A549 (cell line): ENCODE measurements around the gene ZNF672. TPM values are rescaled to one million over a fixed set of nuclear protein-coding genes. Genes with fewer than 3 reads are reported as not detected.

Experiments used
- ATAC-seq, 2 experiments: fragments of 200-7000 bp in 1 of 2; fragments of >200 bp in 1 of 2; cut with Nextera tagmentation in 1 of 2; cut with Tn5 transposase in 1 of 2; 3 replicates each; pipeline versions ENCODE4 v1.8.0 to v1.9.1; 2018 to 2020; ENCODE audit warnings: mild to moderate bottlenecking in 1 of 2, moderate library complexity in 1 of 2
- CTCF ChIA-PET: fragments of 300-600 bp; sonication (Branson Sonifier 250); formaldehyde crosslinking; extraction: SDS; loops from one replicate; lab custom pipeline; 2021; ENCODE audit warnings: antibody characterized with exemption, inconsistent platforms; lab: Yijun Ruan, JAX
- POLR2A ChIA-PET: fragments of 350-600 bp; formaldehyde crosslinking; extraction: SDS; loops from one replicate; lab custom pipeline; 2021; ENCODE audit warnings: antibody characterized with exemption, inconsistent platforms; lab: Yijun Ruan, JAX
- DNase-seq, 2 experiments: peaks; one replicate each; pipeline versions ENCODE4 v3.0.0 to v3.0.0-alpha.2; 2011 to 2016; ENCODE audit warnings: low read depth in 1 of 2, low spot score in 1 of 2
- FAIRE-seq: peaks from 2 replicates; lab custom pipeline; 2011; peaks lifted over from hg19 to GRCh38; lab: Jason Lieb, UNC
- H3K27ac ChIP-seq, 2 experiments: fragments of >200 bp; sonication (Bioruptor Twin); formaldehyde crosslinking; 3 replicates each; pipeline ENCODE4 v1.5.1; 2016 to 2017
- H3K4me1 ChIP-seq: fragments of >200 bp; sonication (Bioruptor Twin); formaldehyde crosslinking; 3 replicates; pipeline ENCODE4 v1.6.1; 2016
- H3K4me2 ChIP-seq: fragments of >200 bp; sonication (Bioruptor Twin); formaldehyde crosslinking; 3 replicates; pipeline ENCODE4 v1.6.1; 2016
- H3K4me3 ChIP-seq: fragments of >200 bp; sonication (Bioruptor Twin); formaldehyde crosslinking; 3 replicates; pipeline ENCODE4 v1.5.1; 2016
- H3K9me3 ChIP-seq: fragments of >200 bp; sonication (Bioruptor Twin); formaldehyde crosslinking; 3 replicates; pipeline ENCODE4 v1.6.1; 2016
- ATOH8 ChIP-seq: fragments of 250-450 bp; sonication (Bioruptor Pico); IDR thresholded peaks from 2 replicates; pipeline ENCODE4 v1.5.0; 2020; ENCODE audit warnings: low read depth, mild to moderate bottlenecking, moderate library complexity
- CBX8 ChIP-seq: fragments of 200-600 bp; sonication (generic); IDR thresholded peaks from 2 replicates; pipeline ENCODE4 v1.6.1; 2016
- CTCF ChIP-seq: fragments of >200 bp; sonication (Bioruptor Twin); formaldehyde crosslinking; IDR thresholded peaks from 3 replicates; pipeline ENCODE4 v1.5.1; 2016
- E2F6 ChIP-seq: IDR thresholded peaks from 2 replicates; pipeline ENCODE4 v1.6.1; 2012; ENCODE audit warnings: low read depth, borderline replicate concordance
- EHMT2 ChIP-seq: fragments of 200-600 bp; sonication (generic); IDR thresholded peaks from 2 replicates; pipeline ENCODE4 v1.6.1; 2016; ENCODE audit warnings: antibody characterized with exemption, low read depth, mild to moderate bottlenecking, moderate library complexity
- ELK1 ChIP-seq: fragments of 150-350 bp; IDR thresholded peaks from 2 replicates; pipeline ENCODE4 v1.6.1; 2014; ENCODE audit warnings: low read depth, mild to moderate bottlenecking, low read length
- ESRRA ChIP-seq: fragments of 150-350 bp; IDR thresholded peaks from 2 replicates; pipeline ENCODE4 v1.6.1; 2014; ENCODE audit warnings: mild to moderate bottlenecking, low read length, borderline replicate concordance
- FOSB ChIP-seq: fragments of 250-450 bp; sonication (Bioruptor Pico); IDR thresholded peaks from 2 replicates; pipeline ENCODE4 v1.5.0; 2020; ENCODE audit warnings: mild to moderate bottlenecking, moderate library complexity
- GATA3 ChIP-seq: IDR thresholded peaks from 2 replicates; pipeline ENCODE4 v1.6.1; 2012; ENCODE audit warnings: borderline replicate concordance
- HDAC2 ChIP-seq: fragments of 200-600 bp; sonication (generic); IDR thresholded peaks from 2 replicates; pipeline ENCODE4 v1.6.1; 2016
- HMGXB4 ChIP-seq: fragments of 250-450 bp; sonication (Bioruptor Pico); IDR thresholded peaks from 2 replicates; pipeline ENCODE4 v1.5.0; 2021; ENCODE audit warnings: mild to moderate bottlenecking, moderate library complexity, borderline replicate concordance
- HOXA7 ChIP-seq: fragments of 250-450 bp; sonication (Bioruptor Pico); IDR thresholded peaks from 2 replicates; pipeline ENCODE4 v1.5.0; 2020; ENCODE audit warnings: mild to moderate bottlenecking, moderate library complexity
- HOXB5 ChIP-seq: fragments of 250-450 bp; sonication (Bioruptor Pico); IDR thresholded peaks from 2 replicates; pipeline ENCODE4 v1.5.0; 2020; ENCODE audit warnings: mild to moderate bottlenecking, moderate library complexity
- JUNB ChIP-seq: fragments of >200 bp; sonication (Bioruptor Twin); formaldehyde crosslinking; IDR thresholded peaks from 2 replicates; pipeline ENCODE4 v1.6.1; 2016
- KDM5A ChIP-seq: fragments of 200-600 bp; sonication (generic); IDR thresholded peaks from 2 replicates; pipeline ENCODE4 v1.6.1; 2016; ENCODE audit warnings: antibody characterized with exemption, mild to moderate bottlenecking
- MAFK ChIP-seq: fragments of 450-650 bp; IDR thresholded peaks from 2 replicates; pipeline ENCODE4 v1.6.1; 2014; ENCODE audit not compliant: partially characterized antibody
- MAX ChIP-seq: IDR thresholded peaks from 2 replicates; pipeline ENCODE4 v1.6.1; 2012
- POLR2A ChIP-seq: IDR thresholded peaks from 2 replicates; pipeline ENCODE4 v1.6.1; 2012; ENCODE audit warnings: mild to moderate bottlenecking, low read length
- POLR2AphosphoS2 ChIP-seq: conservative IDR thresholded peaks from 2 replicates; pipeline ENCODE4 v1.6.1; 2012; ENCODE audit warnings: low read length, improper control_type of control experiment, inconsistent platforms
- RARB ChIP-seq: fragments of 250-450 bp; sonication (Bioruptor Pico); IDR thresholded peaks from 2 replicates; pipeline ENCODE4 v1.8.0; 2021; ENCODE audit warnings: mild to moderate bottlenecking, moderate library complexity
- RCOR1 ChIP-seq: fragments of 150-350 bp; IDR thresholded peaks from 2 replicates; pipeline ENCODE4 v1.6.1; 2014; ENCODE audit warnings: antibody characterized with exemption, low read length, low read depth
- REST ChIP-seq: fragments of 200-600 bp; sonication (generic); IDR thresholded peaks from 2 replicates; pipeline ENCODE4 v1.6.1; 2016; ENCODE audit warnings: antibody characterized with exemption, mild to moderate bottlenecking, moderate library complexity
- RFX5 ChIP-seq: fragments of 450-650 bp; IDR thresholded peaks from 2 replicates; pipeline ENCODE4 v1.7.1; 2014; ENCODE audit warnings: antibody characterized with exemption, mild to moderate bottlenecking, moderate library complexity
- SMC3 ChIP-seq: fragments of >200 bp; sonication (Bioruptor Twin); formaldehyde crosslinking; IDR thresholded peaks from 3 replicates; pipeline ENCODE4 v1.6.1; 2018; ENCODE audit warnings: inconsistent platforms
- SREBF2 ChIP-seq: fragments of 450-650 bp; IDR thresholded peaks from 2 replicates; pipeline ENCODE4 v1.6.1; 2014; ENCODE audit warnings: mild to moderate bottlenecking, moderate library complexity
- TFCP2L1 ChIP-seq: fragments of 250-450 bp; sonication (Bioruptor Pico); IDR thresholded peaks from 2 replicates; pipeline ENCODE4 v1.5.0; 2021; ENCODE audit warnings: mild to moderate bottlenecking
- ZFP36 ChIP-seq: fragments of 450-650 bp; IDR thresholded peaks from 2 replicates; pipeline ENCODE4 v1.6.1; 2014; ENCODE audit warnings: borderline replicate concordance; ENCODE audit not compliant: partially characterized antibody
- ZSCAN20 ChIP-seq: fragments of 250-450 bp; sonication (Bioruptor Pico); IDR thresholded peaks from 2 replicates; pipeline ENCODE4 v1.8.0; 2022; ENCODE audit warnings: mild to moderate bottlenecking, moderate library complexity
- WGBS: methylation state at CpG from one replicate; pipeline ENCODE4 v1.1.6; 2017; ENCODE audit errors: missing lambda C conversion rate; 5-methylcytosine and 5-hydroxymethylcytosine counted together
- polyA plus RNA-seq, 4 experiments: library from polyadenylated mRNA; depleted of rRNA in 3 of 4; stranded (reverse); fragments of >200 nt; fragmentation: RNase III in 1 of 4; extraction: RNeasy Plus Mini Kit Qiagen cat#74134 plus additional on column Dnase treatment in 1 of 4; gene quantifications; 2 replicates in 3 of 4; 3 replicates in 1 of 4; pipeline ENCODE4 v1.2.3, GENCODE V29; 2011 to 2017

ZNF672 gene
- polyA plus RNA-seq, 2 of the 4 experiments (the other 2 are of a cell fraction) = 18.9 to 20.6 TPM

GRCh38 chr1:248823517-248824001 lies 14.5 kb upstream of the ZNF672 start:
- H3K4me2 ChIP-seq = peak overlapping the region; percentile 94
- TF ChIP-seq HOXA7 (CRISPR knock-in tag) (no peak), ESRRA (no peak), RCOR1 (no peak), CTCF (no peak), ATOH8 (CRISPR knock-in tag) (no peak), MAX (no peak), SMC3 (no peak), RFX5 (no peak), SREBF2 (no peak), E2F6 (no peak), TFCP2L1 (CRISPR knock-in tag) (no peak), ZFP36 (no peak), RARB (CRISPR knock-in tag) (no peak), GATA3 (no peak), ZSCAN20 (CRISPR knock-in tag) (no peak)
- H3K4me1 ChIP-seq = peaks cover 61% of the 10 kb centered on the region
- FAIRE-seq = no peak
- no peaks in the 10 kb centered on the region for H3K9me3 ChIP-seq
- ChIA-PET CTCF (no interaction called here), POLR2A (no interaction called here)
- no peak overlapping the region for H3K4me3 ChIP-seq
- DNase-seq = no peak
- no peak for ATAC-seq
- WGBS = 67% methylated on average over 2 of the region's 2 CpGs
- H3K27ac ChIP-seq = peak overlapping the region in 1 of 2 experiments; percentile 97; a peak in 3 of 6 replicates

GRCh38 chr1:248824301-248824700 lies 13.7 kb upstream of the ZNF672 start:
- FAIRE-seq = no peak
- peak overlapping the region; percentile 94 for H3K4me2 ChIP-seq
- ChIA-PET POLR2A (no interaction called here), CTCF (interaction anchor here (0.6 to 3.9 kb wide), 3 partner anchors 18 to 201 kb away, joined by 3 to 16 read pairs (median 5); partner anchors contain the start of gene ZNF692)
- peaks cover 69% of the 10 kb centered on the region for H3K4me1 ChIP-seq
- 100% methylated on average over 1 of the region's 1 CpG for WGBS
- no peak for ATAC-seq
- H3K4me3 ChIP-seq = peak overlapping the region; percentile 84; the same call in 2 of the 3 replicates
- DNase-seq = no peak
- no peaks in the 10 kb centered on the region for H3K9me3 ChIP-seq
- peak overlapping the region in 1 of 2 experiments; percentile 97; a peak in 2 of 6 replicates for H3K27ac ChIP-seq
- TF ChIP-seq POLR2A = no peak
- no peak for TF ChIP-seq POLR2AphosphoS2
- no peak for TF ChIP-seq SMC3
- TF ChIP-seq TFCP2L1 (CRISPR knock-in tag) = no peak
- no peak for TF ChIP-seq KDM5A
- no peak for TF ChIP-seq GATA3
- no peak for TF ChIP-seq RCOR1
- no peak for TF ChIP-seq CBX8
- TF ChIP-seq MAFK = no peak
- no peak for TF ChIP-seq HMGXB4 (CRISPR knock-in tag)
- no peak for TF ChIP-seq RARB (CRISPR knock-in tag)
- no peak for TF ChIP-seq EHMT2
- no peak for TF ChIP-seq RFX5
- TF ChIP-seq HDAC2 = no peak
- TF ChIP-seq JUNB = no peak
- no peak for TF ChIP-seq FOSB (CRISPR knock-in tag)
- TF ChIP-seq ELK1 = no peak
- no peak for TF ChIP-seq HOXB5
- TF ChIP-seq REST = no peak
